Osteoblast (primary cell): ENCODE results near the gene TCEA2. TPM values are rescaled to one million over a fixed set of nuclear protein-coding genes. Genes with fewer than 3 reads are reported as not detected.

Source experiments
- DNase-seq: peaks from one replicate; pipeline ENCODE4 v3.0.0; 2011; ENCODE audit warnings: low spot score, mixed read lengths; ENCODE audit not compliant: insufficient read length; ENCODE audit errors: missing footprints
- H2AFZ ChIP-seq: 2 replicates; pipeline ENCODE4 v1.6.0; 2011; ENCODE audit warnings: mild to moderate bottlenecking, low read length
- H3K27ac ChIP-seq: 2 replicates; pipeline ENCODE4 v1.5.1; 2011; ENCODE audit warnings: mild to moderate bottlenecking, low read depth, low read length, moderate library complexity
- H3K27me3 ChIP-seq: 2 replicates; pipeline ENCODE4 v1.6.0; 2012; ENCODE audit warnings: mild to moderate bottlenecking, control low read depth, inconsistent platforms, low read length, moderate library complexity; ENCODE audit not compliant: insufficient read depth
- H3K36me3 ChIP-seq: 2 replicates; pipeline ENCODE4 v1.5.1; 2011; ENCODE audit warnings: mild to moderate bottlenecking, low read length, control low read depth, moderate library complexity; ENCODE audit not compliant: insufficient read depth
- H3K4me1 ChIP-seq: 2 replicates; pipeline ENCODE4 v1.5.1; 2011; ENCODE audit warnings: mild to moderate bottlenecking, low read length, control low read depth, moderate library complexity; ENCODE audit not compliant: insufficient read depth
- H3K4me2 ChIP-seq: 2 replicates; pipeline ENCODE4 v1.6.0; 2011; ENCODE audit warnings: mild to moderate bottlenecking, low read length; ENCODE audit not compliant: insufficient read depth
- H3K4me3 ChIP-seq: fragments of 200-600 bp; sonication (generic); 3 replicates; pipeline ENCODE4 v1.5.1; 2012; ENCODE audit warnings: mild to moderate bottlenecking, low read length, inconsistent platforms; ENCODE audit not compliant: insufficient read depth
- H3K79me2 ChIP-seq: 2 replicates; pipeline ENCODE4 v1.6.0; 2012; ENCODE audit warnings: mild to moderate bottlenecking, low read length, control low read depth, inconsistent platforms; ENCODE audit not compliant: insufficient read depth
- H3K9me3 ChIP-seq: 2 replicates; pipeline ENCODE4 v1.5.1; 2011; ENCODE audit warnings: low read depth, low read length, control low read depth
- H4K20me1 ChIP-seq: 2 replicates; pipeline ENCODE4 v1.6.0; 2012; ENCODE audit warnings: mild to moderate bottlenecking, low read length, control low read depth; ENCODE audit not compliant: insufficient read depth
- total RNA-seq: library from RNA; depleted of rRNA; stranded (reverse); fragments of >200 nt; gene quantifications from 2 replicates; pipeline ENCODE4 v1.2.3, GENCODE V29; 2012
- TF ChIP-seq, protein P1 (sequence below): IDR thresholded peaks from 2 replicates; pipeline ENCODE4 v1.5.1; 2011; ENCODE audit warnings: mild to moderate bottlenecking, low read depth, low read length, moderate library complexity; ENCODE audit errors: extremely low read depth

The TCEA2 gene
- total RNA-seq, 1 donor = 31.5 TPM

DNA sequence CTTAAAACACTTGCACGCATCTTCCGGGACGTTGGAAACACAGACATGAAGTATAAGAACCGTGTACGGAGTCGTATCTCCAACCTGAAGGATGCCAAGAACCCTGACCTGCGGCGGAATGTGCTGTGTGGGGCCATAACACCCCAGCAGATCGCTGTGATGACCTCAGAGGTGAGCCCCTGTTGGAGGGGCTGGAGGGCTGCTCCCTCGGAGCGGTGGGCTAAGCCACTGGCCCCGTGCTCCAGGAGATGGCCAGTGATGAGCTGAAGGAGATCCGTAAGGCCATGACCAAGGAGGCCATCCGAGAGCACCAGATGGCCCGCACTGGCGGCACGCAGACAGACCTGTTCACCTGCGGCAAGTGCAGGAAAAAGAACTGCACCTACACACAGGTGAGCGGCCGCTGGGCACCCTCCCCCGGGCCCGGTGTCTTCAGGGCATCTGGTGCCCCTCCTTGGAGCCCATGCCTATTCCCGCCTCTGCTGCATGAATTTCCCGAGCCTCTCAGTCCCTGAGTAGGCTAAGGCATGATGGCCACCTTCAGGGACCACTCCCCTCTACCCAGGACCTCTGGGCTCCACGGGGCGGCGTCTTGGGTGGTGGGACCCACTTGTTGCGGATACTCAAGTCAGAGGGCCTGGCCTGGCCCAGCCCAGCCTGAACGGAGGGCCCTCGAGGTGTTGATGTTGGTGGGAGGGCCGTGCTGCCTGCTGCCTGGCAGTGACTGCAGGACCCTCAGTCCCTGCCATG, 7.4 kb downstream of the TCEA2 start:
- Histone ChIP-seq H3K4me3 (no peak overlapping the region), H3K27me3 (no peaks in the 10 kb centered on the region), H3K4me2 (no peak overlapping the region), H3K79me2 (no peaks in the 10 kb centered on the region), H3K9me3 (no peaks in the 10 kb centered on the region), H3K27ac (no peak overlapping the region), H4K20me1 (peaks cover 27% of the 10 kb centered on the region), H2AFZ (no peak overlapping the region), H3K4me1 (peaks cover 10% of the 10 kb centered on the region), H3K36me3 (no peaks in the 10 kb centered on the region)
- DNase-seq = no peak
- TF ChIP-seq, protein P1, sequence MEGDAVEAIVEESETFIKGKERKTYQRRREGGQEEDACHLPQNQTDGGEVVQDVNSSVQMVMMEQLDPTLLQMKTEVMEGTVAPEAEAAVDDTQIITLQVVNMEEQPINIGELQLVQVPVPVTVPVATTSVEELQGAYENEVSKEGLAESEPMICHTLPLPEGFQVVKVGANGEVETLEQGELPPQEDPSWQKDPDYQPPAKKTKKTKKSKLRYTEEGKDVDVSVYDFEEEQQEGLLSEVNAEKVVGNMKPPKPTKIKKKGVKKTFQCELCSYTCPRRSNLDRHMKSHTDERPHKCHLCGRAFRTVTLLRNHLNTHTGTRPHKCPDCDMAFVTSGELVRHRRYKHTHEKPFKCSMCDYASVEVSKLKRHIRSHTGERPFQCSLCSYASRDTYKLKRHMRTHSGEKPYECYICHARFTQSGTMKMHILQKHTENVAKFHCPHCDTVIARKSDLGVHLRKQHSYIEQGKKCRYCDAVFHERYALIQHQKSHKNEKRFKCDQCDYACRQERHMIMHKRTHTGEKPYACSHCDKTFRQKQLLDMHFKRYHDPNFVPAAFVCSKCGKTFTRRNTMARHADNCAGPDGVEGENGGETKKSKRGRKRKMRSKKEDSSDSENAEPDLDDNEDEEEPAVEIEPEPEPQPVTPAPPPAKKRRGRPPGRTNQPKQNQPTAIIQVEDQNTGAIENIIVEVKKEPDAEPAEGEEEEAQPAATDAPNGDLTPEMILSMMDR = no peak

DNA sequence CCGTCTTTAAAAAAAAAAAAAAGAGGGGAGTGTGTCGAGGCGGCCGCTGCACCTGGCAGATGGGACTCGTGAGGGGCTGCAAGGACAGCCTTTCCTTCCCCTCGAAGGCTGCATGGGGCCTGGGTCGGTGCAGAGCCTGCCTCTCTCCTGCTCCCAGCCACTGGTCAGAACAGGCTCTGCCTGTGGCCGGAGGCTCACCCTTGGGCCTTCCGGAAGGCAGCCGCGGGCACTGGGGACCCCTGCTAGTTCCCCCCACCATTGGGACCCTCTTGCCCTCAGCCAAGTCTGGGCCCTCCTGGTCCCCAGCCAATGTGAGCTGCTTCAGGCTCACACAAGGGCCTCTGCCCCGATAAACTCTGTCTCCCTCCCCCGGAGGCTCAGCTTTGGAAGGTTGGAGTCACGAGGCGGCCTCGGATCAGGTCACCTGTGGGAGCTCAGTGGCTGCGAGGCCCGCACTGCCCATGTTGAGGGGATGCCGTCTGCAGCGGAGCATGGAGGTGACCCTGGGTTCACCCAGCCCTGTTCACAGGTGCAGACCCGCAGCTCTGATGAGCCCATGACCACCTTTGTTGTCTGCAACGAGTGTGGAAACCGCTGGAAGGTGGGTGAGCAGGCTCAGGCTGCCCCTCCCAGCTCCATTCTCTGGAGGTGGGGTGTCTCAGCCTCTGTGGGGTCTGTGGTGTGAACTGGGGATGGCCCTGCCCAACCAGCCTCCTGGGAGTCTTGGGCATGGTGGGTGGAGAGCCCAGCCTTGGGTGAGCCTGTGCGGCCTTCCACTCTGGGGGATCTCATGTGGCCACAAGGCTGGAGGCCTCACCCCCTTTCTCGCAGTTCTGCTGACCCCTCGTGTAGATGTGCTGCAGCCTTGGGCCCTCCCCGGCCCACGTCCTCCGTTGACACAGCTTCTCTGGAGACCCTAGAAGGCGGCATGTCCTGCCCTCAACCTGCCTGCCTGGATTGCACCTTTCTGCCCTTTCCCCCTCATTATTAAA, 8.6 kb downstream of the TCEA2 start:
- no peak overlapping the region for H3K4me3 ChIP-seq
- no peak for DNase-seq
- H4K20me1 ChIP-seq = peaks cover 15% of the 10 kb centered on the region
- H3K4me2 ChIP-seq = no peak overlapping the region
- H2AFZ ChIP-seq = no peak overlapping the region
- H3K27ac ChIP-seq = no peak overlapping the region
- no peaks in the 10 kb centered on the region for H3K27me3 ChIP-seq
- TF ChIP-seq, protein P1 = no peak
- no peaks in the 10 kb centered on the region for H3K79me2 ChIP-seq
- H3K4me1 ChIP-seq = no peaks in the 10 kb centered on the region
- H3K36me3 ChIP-seq = no peaks in the 10 kb centered on the region
- H3K9me3 ChIP-seq = no peaks in the 10 kb centered on the region

DNA sequence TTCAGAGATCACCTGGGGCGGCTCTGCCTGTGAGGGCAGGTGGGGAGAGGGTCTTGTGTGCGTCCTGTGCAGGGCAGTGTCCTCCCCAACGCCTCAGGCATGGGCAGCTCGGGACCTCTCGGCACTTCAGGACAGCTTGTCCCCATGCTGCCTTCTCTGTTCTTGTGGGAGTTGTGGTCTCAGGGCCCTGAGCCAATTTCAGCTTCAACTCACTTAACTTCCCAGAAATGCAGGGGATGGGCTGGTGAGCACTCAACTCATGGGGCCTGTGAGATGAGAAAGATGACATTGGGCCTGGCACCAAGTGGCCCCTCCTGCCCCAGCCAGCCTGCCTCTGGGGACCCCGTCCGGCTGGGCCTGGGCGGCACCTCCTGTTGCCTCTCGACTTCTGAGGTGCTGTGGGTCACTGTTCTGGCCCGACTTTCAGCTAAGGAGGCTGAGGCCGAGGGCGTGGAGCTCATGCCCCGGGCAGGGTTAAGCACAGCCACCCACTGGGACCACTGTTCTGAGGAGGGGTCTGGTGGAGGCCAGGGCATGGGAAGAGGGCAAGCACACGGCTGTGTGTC, 9.6 kb downstream of the TCEA2 start:
- no peaks in the 10 kb centered on the region for H3K27me3 ChIP-seq
- no peak overlapping the region for H2AFZ ChIP-seq
- H4K20me1 ChIP-seq = peaks cover 9% of the 10 kb centered on the region
- no peaks in the 10 kb centered on the region for H3K36me3 ChIP-seq
- no peak overlapping the region for H3K4me3 ChIP-seq
- H3K9me3 ChIP-seq = no peaks in the 10 kb centered on the region
- H3K4me1 ChIP-seq = no peaks in the 10 kb centered on the region
- H3K79me2 ChIP-seq = no peaks in the 10 kb centered on the region
- DNase-seq = no peak
- H3K4me2 ChIP-seq = no peak overlapping the region
- H3K27ac ChIP-seq = no peak overlapping the region
- TF ChIP-seq, protein P1 = no peak
